GM12878 (cell line): Measurements from ENCODE around the gene ACSF2. TPM values are rescaled to one million over a fixed set of nuclear protein-coding genes. Genes with fewer than 3 reads are reported as not detected.

Source experiments
- ATAC-seq: fragments of 200-7000 bp; cut with Tn5 transposase; 3 replicates; pipeline ENCODE4 v1.9.1; 2020; ENCODE audit warnings: mild to moderate bottlenecking, moderate library complexity
- BruUV-seq: library from RNA; stranded (reverse); fragments of 400-500 nt; replicated peaks from 2 replicates; lab custom pipeline; 2021; lab: Mats Ljungman, UMichigan
- CTCF ChIA-PET: fragments of 300-600 bp; sonication (Branson Sonifier 250); formaldehyde crosslinking; extraction: SDS; loops from one replicate; lab custom pipeline; 2021; ENCODE audit warnings: inconsistent platforms; lab: Yijun Ruan, JAX
- POLR2A ChIA-PET: fragments of 350-600 bp; formaldehyde crosslinking; extraction: SDS; loops from one replicate; lab custom pipeline; 2021; ENCODE audit warnings: inconsistent platforms; lab: Charles Lee
- RAD21 ChIA-PET: fragments of 300-600 bp; sonication (Branson Sonifier 250); formaldehyde crosslinking; loops from one replicate; lab custom pipeline; 2023; ENCODE audit warnings: antibody characterized with exemption; ENCODE audit not compliant: unreplicated experiment; lab: Charles Lee
- SMC1A ChIA-PET: fragments of 300-600 bp; sonication (Branson Sonifier 250); formaldehyde crosslinking; loops from one replicate; lab custom pipeline; 2023; ENCODE audit not compliant: unreplicated experiment, uncharacterized antibody; lab: Charles Lee
- DNase-seq: peaks from one replicate; pipeline ENCODE4 v3.0.0-alpha.2; 2011; ENCODE audit warnings: low read depth, low spot score
- FAIRE-seq: peaks from 3 replicates; lab custom pipeline; 2011; peaks lifted over from hg19 to GRCh38; lab: Jason Lieb, UNC
- H2AFZ ChIP-seq: 2 replicates; pipeline ENCODE4 v1.6.0; 2011; ENCODE audit warnings: low read depth, low read length, control low read depth; ENCODE audit not compliant: control insufficient read depth
- H3K27ac ChIP-seq: 2 replicates; pipeline ENCODE4 v1.5.1; 2011; ENCODE audit warnings: control low read depth; ENCODE audit not compliant: control insufficient read depth, insufficient read depth
- H3K27me3 ChIP-seq, 2 experiments: replicated peaks in 1 of 2; 2 replicates each; pipeline versions ENCODE4 v1.6.0 to v1.6.1; 2011; ENCODE audit warnings: low read length in 1 of 2; ENCODE audit not compliant: control insufficient read depth in 2 of 2, insufficient read depth in 2 of 2
- H3K36me3 ChIP-seq, 2 experiments: 2 replicates each; pipeline ENCODE4 v1.5.1; 2011; ENCODE audit warnings: low read length in 1 of 2; ENCODE audit not compliant: control insufficient read depth in 2 of 2, insufficient read depth in 2 of 2
- H3K4me1 ChIP-seq: 2 replicates; pipeline ENCODE4 v1.6.1; 2011; ENCODE audit warnings: mild to moderate bottlenecking, low read length, moderate library complexity, mixed read lengths; ENCODE audit not compliant: control insufficient read depth, insufficient read depth
- H3K4me2 ChIP-seq: 2 replicates; pipeline ENCODE4 v1.6.0; 2011; ENCODE audit warnings: control low read depth; ENCODE audit not compliant: control insufficient read depth, insufficient read depth
- H3K4me3 ChIP-seq: fragments of 200-600 bp; sonication (generic); 2 replicates; pipeline ENCODE4 v1.5.1; 2016
- H3K79me2 ChIP-seq: 2 replicates; pipeline ENCODE4 v1.6.0; 2011; ENCODE audit warnings: low read length; ENCODE audit not compliant: control insufficient read depth, insufficient read depth
- H3K9ac ChIP-seq: 2 replicates; pipeline ENCODE4 v1.8.0; 2011; ENCODE audit warnings: low read length, control low read depth, mixed read lengths; ENCODE audit not compliant: control insufficient read depth, insufficient read depth
- H3K9me3 ChIP-seq: replicated peaks from 3 replicates; pipeline ENCODE4 v1.5.1; 2011; ENCODE audit warnings: mild to moderate bottlenecking, low read length; ENCODE audit not compliant: control insufficient read depth, insufficient read depth
- H4K20me1 ChIP-seq: 2 replicates; pipeline ENCODE4 v1.6.0; 2011; ENCODE audit not compliant: control insufficient read depth, insufficient read depth
- BACH1 ChIP-seq: fragments of 450-650 bp; IDR thresholded peaks from 2 replicates; pipeline ENCODE4 v1.6.1; 2017; ENCODE audit warnings: mild to moderate bottlenecking, borderline replicate concordance
- JUNB ChIP-seq: IDR thresholded peaks from 2 replicates; pipeline ENCODE4 v1.6.1; 2016; ENCODE audit warnings: antibody characterized with exemption, mild to moderate bottlenecking
- KAT2A ChIP-seq: conservative IDR thresholded peaks from 2 replicates; pipeline ENCODE4 v1.6.1; 2011; ENCODE audit warnings: low read depth, low read length; ENCODE audit not compliant: control insufficient read depth
- LARP7 ChIP-seq: fragments of 450-650 bp; IDR thresholded peaks from 2 replicates; pipeline ENCODE4 v1.6.1; 2017; ENCODE audit warnings: mild to moderate bottlenecking
- NR2C2 ChIP-seq: IDR thresholded peaks from 2 replicates; pipeline ENCODE4 v1.6.1; 2011; ENCODE audit warnings: borderline replicate concordance, low read depth; ENCODE audit not compliant: control insufficient read depth, insufficient read length
- NRF1 ChIP-seq: conservative IDR thresholded peaks from 2 replicates; pipeline ENCODE4 v1.6.1; 2011; ENCODE audit warnings: mild to moderate bottlenecking, low read depth, low read length, improper control_type of control experiment
- PAX8 ChIP-seq: fragments of 450-650 bp; IDR thresholded peaks from 2 replicates; pipeline ENCODE4 v1.6.1; 2017; ENCODE audit warnings: mild to moderate bottlenecking, moderate library complexity
- PML ChIP-seq: IDR thresholded peaks from 2 replicates; pipeline ENCODE4 v1.6.1; 2012; ENCODE audit warnings: low read length, inconsistent platforms
- POLR2AphosphoS2 ChIP-seq: IDR thresholded peaks from 2 replicates; pipeline ENCODE4 v1.6.1; 2011; ENCODE audit warnings: low read depth, mild to moderate bottlenecking, low read length, improper control_type of control experiment, moderate library complexity
- RCOR1 ChIP-seq: conservative IDR thresholded peaks from 2 replicates; pipeline ENCODE4 v1.6.1; 2012; ENCODE audit warnings: low read depth, low read length, improper control_type of control experiment
- RELA ChIP-seq: fragments of 450-650 bp; IDR thresholded peaks from 2 replicates; pipeline ENCODE4 v1.8.0; 2014; ENCODE audit warnings: borderline replicate concordance; ENCODE audit not compliant: partially characterized antibody
- SMAD5 ChIP-seq: IDR thresholded peaks from 2 replicates; pipeline ENCODE4 v1.6.1; 2016; ENCODE audit warnings: antibody characterized with exemption, low read depth
- WGBS: methylation state at CpG from one replicate; pipeline ENCODE4 v1.1.6; 2016; ENCODE audit warnings: low lambda C conversion rate; ENCODE audit not compliant: insufficient replicate concordance, insufficient coverage; ENCODE audit errors: missing lambda C conversion rate; 5-methylcytosine and 5-hydroxymethylcytosine counted together
- in situ Hi-C: fragments of 300-500 bp; cut with MboI; formaldehyde crosslinking; loops from 9 replicates; pipeline ENCODE4 v1.14.3; 2018; ENCODE audit warnings: mixed read lengths
- intact Hi-C: fragments of 100-400 bp; cut with micrococcal nuclease; formaldehyde crosslinking; loops from one replicate; pipeline ENCODE4 v1.14.2; 2022; ENCODE audit not compliant: unreplicated experiment
- polyA plus RNA-seq, 11 experiments: library from polyadenylated mRNA; depleted of rRNA in 4 of 11; unstranded in 6 of 11; stranded (reverse) in 5 of 11; fragments of >200 nt; fragmentation: Nextera tagmentation in 4 of 11; fragmentation: Illumina TruSeq in 1 of 11; extraction: Ambion mirVana in 4 of 11; extraction: Trizol in 1 of 11; gene quantifications; 1 replicate in 1 of 11; 2 replicates in 10 of 11; pipeline versions ENCODE4 v1.2.1 to v1.2.3, GENCODE V29; 2011 to 2016; ENCODE audit warnings: inconsistent platforms in 2 of 11, missing spikeins in 2 of 11, low read depth in 1 of 11
- total RNA-seq, 4 experiments: library from RNA; depleted of rRNA in 3 of 4; stranded (reverse); fragments of >200 nt in 3 of 4; fragmentation: Illumina TruSeq in 1 of 4; extraction: Trizol in 1 of 4; gene quantifications; 2 replicates each; pipeline versions ENCODE4 v1.2.1 to v1.2.3, GENCODE V29; 2013 to 2021
- TF ChIP-seq, protein P1 (sequence below): fragments of 450-650 bp; IDR thresholded peaks from 2 replicates; pipeline ENCODE4 v1.6.1; 2016; ENCODE audit warnings: mild to moderate bottlenecking
- TF ChIP-seq, protein P2 (sequence below): IDR thresholded peaks from 2 replicates; pipeline ENCODE4 v1.6.1; 2012; ENCODE audit warnings: mild to moderate bottlenecking, low read depth, low read length
- TF ChIP-seq, protein P3 (sequence below): fragments of 450-650 bp; IDR thresholded peaks from 2 replicates; pipeline ENCODE4 v1.6.1; 2016; ENCODE audit warnings: mild to moderate bottlenecking
- TF ChIP-seq, protein P4 (sequence below): fragments of 450-650 bp; conservative IDR thresholded peaks from 2 replicates; pipeline ENCODE4 v1.6.1; 2017; ENCODE audit warnings: mild to moderate bottlenecking, moderate library complexity

The ACSF2 gene
- total and polyA plus RNA-seq, 10 of the 15 experiments (the other 5 are each of a cell fraction or from before 2014, with no cell fraction given) = 7.1 to 32.8 (median 16.8) TPM

DNA sequence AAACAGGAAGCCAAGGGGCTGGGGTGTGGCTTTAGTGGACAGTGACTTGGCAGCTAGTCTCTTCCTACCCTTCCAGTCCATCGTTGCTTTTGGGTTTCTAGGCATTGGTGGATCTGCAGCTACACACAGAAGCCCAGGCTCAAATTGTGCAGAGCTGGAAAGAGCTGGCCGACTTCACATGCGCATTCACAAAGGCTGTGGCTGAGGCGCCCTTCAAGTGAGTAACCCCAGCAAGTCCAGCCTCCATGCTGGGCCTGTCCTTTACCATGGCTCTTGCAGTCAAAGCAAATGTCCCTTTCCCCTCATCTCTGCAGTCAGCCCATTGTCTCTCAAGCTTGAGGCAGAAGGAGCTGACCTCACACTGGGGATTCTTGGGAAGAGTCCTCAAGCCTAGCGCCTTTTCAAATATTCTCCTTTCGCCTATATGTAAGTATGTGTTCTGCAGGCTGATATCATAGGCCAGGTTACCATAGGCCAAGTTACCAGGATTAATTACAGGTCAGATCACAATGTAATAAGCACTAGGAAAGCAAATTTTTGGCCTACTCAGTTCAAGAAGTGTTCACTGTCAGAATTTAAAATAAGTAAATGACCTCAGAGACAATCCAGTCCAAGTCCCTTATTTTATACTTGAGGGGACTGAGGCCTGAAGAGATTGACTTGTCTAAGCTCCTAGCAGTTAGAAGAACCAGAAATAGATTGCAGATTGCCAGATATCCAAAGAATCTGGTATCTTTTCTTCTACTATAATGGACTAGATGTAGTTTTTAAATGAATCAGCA, 46.5 kb upstream of the ACSF2 start:
- peaks cover 23 to 27% of the 10 kb centered on the region in 2 experiments for H3K36me3 ChIP-seq
- POLR2A ChIA-PET = interaction anchor here (0.6 to 1.0 kb wide), 3 partner anchors 7 to 44 kb away, joined by 3 to 5 read pairs (median 3); no protein-coding TSS in a partner anchor
- SMC1A ChIA-PET = no interaction called here

More for the DNA sequence above, 46.5 kb upstream of the ACSF2 start:
- no TSS peak for BruUV-seq
- Histone ChIP-seq H3K79me2 (no peaks in the 10 kb centered on the region), H3K9ac (no peak overlapping the region), H4K20me1 (no peaks in the 10 kb centered on the region), H3K9me3 (no peaks in the 10 kb centered on the region), H3K4me3 (no peak overlapping the region), H3K4me1 (no peaks in the 10 kb centered on the region), H3K4me2 (no peak overlapping the region), H3K27me3 (no peaks in the 10 kb centered on the region), H2AFZ (no peak overlapping the region), H3K27ac (no peak overlapping the region)
- DNase-seq (no peak), ATAC-seq (no peak)
- 84% methylated on average over 6 of the region's 6 CpGs for WGBS
- in situ Hi-C loops (no loop called here), intact Hi-C loops (no loop called here)
- ChIA-PET RAD21 (no interaction called here), CTCF (interaction anchor here (0.7 to 3.2 kb wide), 3 partner anchors 17 to 828 kb away, joined by 3 to 19 read pairs (median 6); partner anchors contain the start of gene LRRC59)
- TF ChIP-seq, protein P1, sequence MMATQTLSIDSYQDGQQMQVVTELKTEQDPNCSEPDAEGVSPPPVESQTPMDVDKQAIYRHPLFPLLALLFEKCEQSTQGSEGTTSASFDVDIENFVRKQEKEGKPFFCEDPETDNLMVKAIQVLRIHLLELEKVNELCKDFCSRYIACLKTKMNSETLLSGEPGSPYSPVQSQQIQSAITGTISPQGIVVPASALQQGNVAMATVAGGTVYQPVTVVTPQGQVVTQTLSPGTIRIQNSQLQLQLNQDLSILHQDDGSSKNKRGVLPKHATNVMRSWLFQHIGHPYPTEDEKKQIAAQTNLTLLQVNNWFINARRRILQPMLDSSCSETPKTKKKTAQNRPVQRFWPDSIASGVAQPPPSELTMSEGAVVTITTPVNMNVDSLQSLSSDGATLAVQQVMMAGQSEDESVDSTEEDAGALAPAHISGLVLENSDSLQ = no peak
- TF ChIP-seq, protein P2, sequence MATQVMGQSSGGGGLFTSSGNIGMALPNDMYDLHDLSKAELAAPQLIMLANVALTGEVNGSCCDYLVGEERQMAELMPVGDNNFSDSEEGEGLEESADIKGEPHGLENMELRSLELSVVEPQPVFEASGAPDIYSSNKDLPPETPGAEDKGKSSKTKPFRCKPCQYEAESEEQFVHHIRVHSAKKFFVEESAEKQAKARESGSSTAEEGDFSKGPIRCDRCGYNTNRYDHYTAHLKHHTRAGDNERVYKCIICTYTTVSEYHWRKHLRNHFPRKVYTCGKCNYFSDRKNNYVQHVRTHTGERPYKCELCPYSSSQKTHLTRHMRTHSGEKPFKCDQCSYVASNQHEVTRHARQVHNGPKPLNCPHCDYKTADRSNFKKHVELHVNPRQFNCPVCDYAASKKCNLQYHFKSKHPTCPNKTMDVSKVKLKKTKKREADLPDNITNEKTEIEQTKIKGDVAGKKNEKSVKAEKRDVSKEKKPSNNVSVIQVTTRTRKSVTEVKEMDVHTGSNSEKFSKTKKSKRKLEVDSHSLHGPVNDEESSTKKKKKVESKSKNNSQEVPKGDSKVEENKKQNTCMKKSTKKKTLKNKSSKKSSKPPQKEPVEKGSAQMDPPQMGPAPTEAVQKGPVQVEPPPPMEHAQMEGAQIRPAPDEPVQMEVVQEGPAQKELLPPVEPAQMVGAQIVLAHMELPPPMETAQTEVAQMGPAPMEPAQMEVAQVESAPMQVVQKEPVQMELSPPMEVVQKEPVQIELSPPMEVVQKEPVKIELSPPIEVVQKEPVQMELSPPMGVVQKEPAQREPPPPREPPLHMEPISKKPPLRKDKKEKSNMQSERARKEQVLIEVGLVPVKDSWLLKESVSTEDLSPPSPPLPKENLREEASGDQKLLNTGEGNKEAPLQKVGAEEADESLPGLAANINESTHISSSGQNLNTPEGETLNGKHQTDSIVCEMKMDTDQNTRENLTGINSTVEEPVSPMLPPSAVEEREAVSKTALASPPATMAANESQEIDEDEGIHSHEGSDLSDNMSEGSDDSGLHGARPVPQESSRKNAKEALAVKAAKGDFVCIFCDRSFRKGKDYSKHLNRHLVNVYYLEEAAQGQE = no peak
- TF ChIP-seq JUNB (no peak), PML (no peak), NRF1 (no peak), RELA (no peak), BACH1 (no peak), NR2C2 (no peak), LARP7 (no peak), KAT2A (no peak), PAX8 (no peak), RCOR1 (no peak), POLR2AphosphoS2 (no peak), SMAD5 (no peak)
- TF ChIP-seq, protein P3, sequence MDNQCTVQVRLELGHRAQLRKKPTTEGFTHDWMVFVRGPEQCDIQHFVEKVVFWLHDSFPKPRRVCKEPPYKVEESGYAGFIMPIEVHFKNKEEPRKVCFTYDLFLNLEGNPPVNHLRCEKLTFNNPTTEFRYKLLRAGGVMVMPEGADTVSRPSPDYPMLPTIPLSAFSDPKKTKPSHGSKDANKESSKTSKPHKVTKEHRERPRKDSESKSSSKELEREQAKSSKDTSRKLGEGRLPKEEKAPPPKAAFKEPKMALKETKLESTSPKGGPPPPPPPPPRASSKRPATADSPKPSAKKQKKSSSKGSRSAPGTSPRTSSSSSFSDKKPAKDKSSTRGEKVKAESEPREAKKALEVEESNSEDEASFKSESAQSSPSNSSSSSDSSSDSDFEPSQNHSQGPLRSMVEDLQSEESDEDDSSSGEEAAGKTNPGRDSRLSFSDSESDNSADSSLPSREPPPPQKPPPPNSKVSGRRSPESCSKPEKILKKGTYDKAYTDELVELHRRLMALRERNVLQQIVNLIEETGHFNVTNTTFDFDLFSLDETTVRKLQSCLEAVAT = no peak
- TF ChIP-seq, protein P4, sequence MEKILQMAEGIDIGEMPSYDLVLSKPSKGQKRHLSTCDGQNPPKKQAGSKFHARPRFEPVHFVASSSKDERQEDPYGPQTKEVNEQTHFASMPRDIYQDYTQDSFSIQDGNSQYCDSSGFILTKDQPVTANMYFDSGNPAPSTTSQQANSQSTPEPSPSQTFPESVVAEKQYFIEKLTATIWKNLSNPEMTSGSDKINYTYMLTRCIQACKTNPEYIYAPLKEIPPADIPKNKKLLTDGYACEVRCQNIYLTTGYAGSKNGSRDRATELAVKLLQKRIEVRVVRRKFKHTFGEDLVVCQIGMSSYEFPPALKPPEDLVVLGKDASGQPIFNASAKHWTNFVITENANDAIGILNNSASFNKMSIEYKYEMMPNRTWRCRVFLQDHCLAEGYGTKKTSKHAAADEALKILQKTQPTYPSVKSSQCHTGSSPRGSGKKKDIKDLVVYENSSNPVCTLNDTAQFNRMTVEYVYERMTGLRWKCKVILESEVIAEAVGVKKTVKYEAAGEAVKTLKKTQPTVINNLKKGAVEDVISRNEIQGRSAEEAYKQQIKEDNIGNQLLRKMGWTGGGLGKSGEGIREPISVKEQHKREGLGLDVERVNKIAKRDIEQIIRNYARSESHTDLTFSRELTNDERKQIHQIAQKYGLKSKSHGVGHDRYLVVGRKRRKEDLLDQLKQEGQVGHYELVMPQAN = no peak
- TF ChIP-seq, all 136 proteins: peak for 0
- no peak for FAIRE-seq
